ENCODE data around the gene PTCHD1. TPM values are rescaled to one million over a fixed set of nuclear protein-coding genes. Genes with fewer than 3 reads are reported as not detected.

PTCHD1 gene
- total and polyA plus RNA-seq, 2 donors from 2014 or later: 0.63 TPM; not detected in 1

GRCh38 chrX:23374291-23374690 is 39.6 kb downstream of the PTCHD1 start:
- H3K36me3 ChIP-seq (ENCODE audit: control insufficient read depth in 2 of 3, insufficient read depth in 3 of 3, low read length in 3 of 3): no peaks in the 10 kb centered on the region
- no peaks in the 10 kb centered on the region for H3K4me1 ChIP-seq (ENCODE audit: control insufficient read depth in 2 of 3, insufficient read depth in 2 of 3, low read depth in 1 of 3, low read length in 3 of 3)
- DNase-seq (no peak), FAIRE-seq (no peak)
- H3K9ac ChIP-seq (ENCODE audit: low read length in 3 of 3): no peak overlapping the region
- intact Hi-C loops (cut with DNase I): no loop called here
- H3K27ac ChIP-seq (ENCODE audit: low read depth in 2 of 2, low read length in 2 of 2): no peak overlapping the region
- TF ChIP-seq CTCF (IDR thresholded peaks at IDR 0.05; ENCODE audit: borderline replicate concordance, extremely low read depth, insufficient read depth): no peak
- H3K4me3 ChIP-seq (ENCODE audit: low read length in 3 of 3): no peak overlapping the region
- no peaks in the 10 kb centered on the region for H3K27me3 ChIP-seq (ENCODE audit: control insufficient read depth, insufficient read depth, low read length)
- H3K9me3 ChIP-seq (ENCODE audit: control insufficient read depth in 2 of 3, insufficient read depth in 1 of 3, low read length in 3 of 3): no peaks in the 10 kb centered on the region

DNA sequence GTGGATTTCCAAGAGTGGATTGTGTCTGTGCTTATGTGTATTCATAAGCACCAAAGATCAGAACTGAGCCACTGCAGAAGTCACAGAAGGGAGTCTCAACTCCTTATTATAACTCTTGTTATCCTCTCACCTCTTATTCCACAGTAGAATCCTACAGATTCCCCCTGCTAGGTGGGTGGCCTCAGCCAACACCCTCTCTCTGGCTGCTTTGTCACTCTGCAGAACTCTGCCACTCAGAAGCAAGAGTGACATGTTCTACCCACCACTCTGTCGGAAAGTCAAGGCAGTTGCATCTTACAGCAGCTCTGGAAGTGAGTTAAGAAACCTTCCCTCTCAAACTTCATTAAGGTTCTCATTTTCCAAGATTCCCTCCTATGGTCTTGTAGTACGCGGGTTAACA is 41.9 kb downstream of the PTCHD1 start:
- FAIRE-seq (no peak), DNase-seq (no peak)
- H3K9me3 ChIP-seq (ENCODE audit: control insufficient read depth in 2 of 3, insufficient read depth in 1 of 3, low read length in 3 of 3): no peaks in the 10 kb centered on the region
- H3K9ac ChIP-seq (ENCODE audit: low read length in 3 of 3): no peak overlapping the region
- H3K27ac ChIP-seq (ENCODE audit: low read depth in 2 of 2, low read length in 2 of 2): no peak overlapping the region
- intact Hi-C loops (cut with DNase I): no loop called here
- TF ChIP-seq CTCF (IDR thresholded peaks at IDR 0.05; ENCODE audit: borderline replicate concordance, extremely low read depth, insufficient read depth): no peak
- no peaks in the 10 kb centered on the region for H3K27me3 ChIP-seq (ENCODE audit: control insufficient read depth, insufficient read depth, low read length)
- no peaks in the 10 kb centered on the region for H3K4me1 ChIP-seq (ENCODE audit: control insufficient read depth in 2 of 3, insufficient read depth in 2 of 3, low read depth in 1 of 3, low read length in 3 of 3)
- H3K36me3 ChIP-seq (ENCODE audit: control insufficient read depth in 2 of 3, insufficient read depth in 3 of 3, low read length in 3 of 3): no peaks in the 10 kb centered on the region
- H3K4me3 ChIP-seq (ENCODE audit: low read length in 3 of 3): no peak overlapping the region

- DNase-seq (no peak), FAIRE-seq (no peak)
- no peaks in the 10 kb centered on the region for H3K36me3 ChIP-seq (ENCODE audit: control insufficient read depth in 2 of 3, insufficient read depth in 3 of 3, low read length in 3 of 3)
- H3K4me1 ChIP-seq (ENCODE audit: control insufficient read depth in 2 of 3, insufficient read depth in 2 of 3, low read depth in 1 of 3, low read length in 3 of 3): no peaks in the 10 kb centered on the region
- TF ChIP-seq CTCF (IDR thresholded peaks at IDR 0.05; ENCODE audit: borderline replicate concordance, extremely low read depth, insufficient read depth): no peak
- no peak overlapping the region for H3K9ac ChIP-seq (ENCODE audit: low read length in 3 of 3)
- no peak overlapping the region for H3K4me3 ChIP-seq (ENCODE audit: low read length in 3 of 3)
- no peak overlapping the region for H3K27ac ChIP-seq (ENCODE audit: low read depth in 2 of 2, low read length in 2 of 2)
- no peaks in the 10 kb centered on the region for H3K27me3 ChIP-seq (ENCODE audit: control insufficient read depth, insufficient read depth, low read length)
- H3K9me3 ChIP-seq (ENCODE audit: control insufficient read depth in 2 of 3, insufficient read depth in 1 of 3, low read length in 3 of 3): no peaks in the 10 kb centered on the region
- intact Hi-C loops (cut with DNase I): no loop called here
Observed at GRCh38 chrX:23380581-23380980, 45.9 kb downstream of the PTCHD1 start.

All from kidney (tissue), 14 donors.